B cell (primary cell): ENCODE results near the gene TMEM141. TPM values are rescaled to one million over a fixed set of nuclear protein-coding genes. Genes with fewer than 3 reads are reported as not detected.
A peak's percentile ranks its signal among the peaks of the same experiment; 100 is the strongest.

Experiments
- ATAC-seq: fragments of 200-7000 bp; cut with Tn5 transposase; one replicate; pipeline ENCODE4 v1.10.0; 2021; ENCODE audit warnings: low read depth, mild to moderate bottlenecking, moderate number of reproducible peaks, moderate library complexity
- CTCF ChIA-PET: fragments of 350-600 bp; sonication (Branson Sonifier 250); formaldehyde crosslinking; loops from one replicate; lab custom pipeline; 2021; ENCODE audit warnings: antibody characterized with exemption, inconsistent platforms; lab: Charles Lee
- POLR2A ChIA-PET: fragments of 350-600 bp; sonication (Branson Sonifier 250); formaldehyde crosslinking; loops from one replicate; lab custom pipeline; 2021; ENCODE audit warnings: antibody characterized with exemption; lab: Charles Lee
- DNase-seq: peaks from one replicate; pipeline ENCODE4 v3.0.0; 2013
- H2AFZ ChIP-seq: 2 replicates; pipeline ENCODE4 v1.6.1; 2012; ENCODE audit warnings: mild to moderate bottlenecking, low read depth, low read length; ENCODE audit not compliant: insufficient read depth, poor library complexity, severe bottlenecking
- H3K27ac ChIP-seq, 2 donors: 1 replicate in 1 of 2; 2 replicates in 1 of 2; pipeline ENCODE4 v1.5.1; 2012 to 2013; ENCODE audit warnings: low read length in 2 of 2, mild to moderate bottlenecking in 2 of 2, moderate library complexity in 1 of 2
- H3K27me3 ChIP-seq, 4 experiments: fragments of 200-600 bp in 1 of 4; sonication (generic) in 1 of 4; replicated peaks in 1 of 4; 1 replicate in 2 of 4; 2 replicates in 2 of 4; pipeline versions ENCODE4 v1.6.1 to v1.7.0; 2013 to 2016; ENCODE audit warnings: low read length in 3 of 4, mild to moderate bottlenecking in 2 of 4, mixed read lengths in 1 of 4, moderate library complexity in 1 of 4; ENCODE audit not compliant: insufficient read depth in 4 of 4, control insufficient read depth in 3 of 4; ENCODE audit errors: control extremely low read depth in 1 of 4
- H3K36me3 ChIP-seq, 2 experiments: replicated peaks in 1 of 2; 1 replicate in 1 of 2; 2 replicates in 1 of 2; pipeline versions ENCODE4 v1.6.1 to v1.7.1; 2013; ENCODE audit warnings: low read length in 1 of 2; ENCODE audit not compliant: insufficient read depth in 2 of 2, control insufficient read depth in 1 of 2; ENCODE audit errors: control extremely low read depth in 1 of 2, extremely low read depth in 1 of 2
- H3K4me1 ChIP-seq, 2 donors: fragments of 200-600 bp in 1 of 2; sonication (generic) in 1 of 2; 1 replicate in 1 of 2; 2 replicates in 1 of 2; pipeline versions ENCODE4 v1.5.1 to v1.6.1; 2013 to 2017; ENCODE audit warnings: low read length in 2 of 2; ENCODE audit not compliant: control insufficient read depth in 2 of 2, insufficient read depth in 2 of 2
- H3K4me2 ChIP-seq: replicated peaks from 2 replicates; pipeline ENCODE3; 2012; ENCODE audit warnings: mild to moderate bottlenecking, low read depth, low read length; ENCODE audit not compliant: poor library complexity, severe bottlenecking
- H3K4me3 ChIP-seq, 5 experiments: fragments of 200-600 bp in 1 of 5; sonication (generic) in 1 of 5; 1 replicate in 3 of 5; 2 replicates in 2 of 5; pipeline versions ENCODE4 v1.5.1 to v1.7.0; 2011 to 2016; ENCODE audit warnings: low read length in 4 of 5, mild to moderate bottlenecking in 4 of 5, low read depth in 2 of 5, control low read depth in 1 of 5, moderate library complexity in 1 of 5; ENCODE audit not compliant: insufficient read depth in 1 of 5; ENCODE audit errors: control extremely low read depth in 1 of 5, extremely low read depth in 1 of 5
- H3K79me2 ChIP-seq: fragments of 200-600 bp; sonication (generic); one replicate; pipeline ENCODE4 v1.6.0; 2016; ENCODE audit warnings: low read length; ENCODE audit not compliant: control insufficient read depth, insufficient read depth
- H3K9ac ChIP-seq: fragments of 200-600 bp; sonication (generic); 2 replicates; pipeline ENCODE4 v1.6.1; 2017; ENCODE audit warnings: mild to moderate bottlenecking, low read length, moderate library complexity
- H3K9me3 ChIP-seq, 3 donors: one replicate each; pipeline versions ENCODE4 v1.6.1 to v1.7.1; 2013; ENCODE audit warnings: low read length in 2 of 3; ENCODE audit not compliant: control insufficient read depth in 2 of 3, insufficient read depth in 1 of 3; ENCODE audit errors: control extremely low read depth in 1 of 3
- H4K20me1 ChIP-seq: 2 replicates; pipeline ENCODE4 v1.6.0; 2012; ENCODE audit warnings: mild to moderate bottlenecking, low read length; ENCODE audit not compliant: insufficient read depth, control insufficient read depth, poor library complexity, severe bottlenecking
- H3K27ac Mint-ChIP-seq: one replicate; pipeline ENCODE4 v1.8.0; 2021; ENCODE audit warnings: mixed read lengths
- H3K27me3 Mint-ChIP-seq: one replicate; pipeline ENCODE4 v1.8.0; 2021; ENCODE audit warnings: mixed read lengths
- H3K4me1 Mint-ChIP-seq: one replicate; pipeline ENCODE4 v1.8.0; 2021; ENCODE audit warnings: mixed read lengths
- H3K4me3 Mint-ChIP-seq: one replicate; pipeline ENCODE4 v1.8.0; 2021; ENCODE audit warnings: mixed read lengths
- H3K9me3 Mint-ChIP-seq: one replicate; pipeline ENCODE4 v1.8.0; 2022; ENCODE audit warnings: mixed read lengths; ENCODE audit not compliant: insufficient read depth
- CTCF ChIP-seq: fragments of 200-600 bp; IDR thresholded peaks from one replicate; pipeline ENCODE4 v1.8.0; 2022; ENCODE audit warnings: antibody characterized with exemption, mild to moderate bottlenecking
- EZH2 ChIP-seq: IDR thresholded peaks from 2 replicates; pipeline ENCODE4 v1.6.1; 2012; ENCODE audit warnings: borderline replicate concordance, low read depth, mild to moderate bottlenecking, moderate library complexity, low read length; ENCODE audit not compliant: insufficient read depth, poor library complexity, severe bottlenecking
- WGBS: methylation state at CpG from one replicate; pipeline ENCODE4 v1.1.5; 2013; ENCODE audit warnings: missing lambda C conversion rate; ENCODE audit not compliant: insufficient coverage; 5-methylcytosine and 5-hydroxymethylcytosine counted together
- intact Hi-C: fragments of 100-400 bp; cut with micrococcal nuclease; formaldehyde crosslinking; loops from one replicate; pipeline ENCODE4 v1.10.0; 2022
- polyA plus RNA-seq: library from polyadenylated mRNA; depleted of rRNA; stranded (reverse); fragments of >200 nt; gene quantifications from 2 replicates; pipeline ENCODE4 v1.2.3, GENCODE V29; 2012
- total RNA-seq, 2 donors: library from RNA; stranded (reverse); fragments of 120-200 nt in 1 of 2; gene quantifications; 1 replicate in 1 of 2; 2 replicates in 1 of 2; pipeline versions ENCODE4 v1.2.3 to v1.2.4, GENCODE V29; 2013 to 2022

TMEM141 gene
- total and polyA plus RNA-seq, 2 donors (not counting 1 experiment from before 2014, with no cell fraction given), result 35.7 to 60.8 TPM

GRCh38 chr9:136754059-136754572 lies 37.0 kb upstream of the TMEM141 start:
- DNase-seq (peak; percentile 60), ATAC-seq (no peak)
- Histone ChIP-seq H3K27me3 (no peaks in the 10 kb centered on the region), H3K4me3 (no peak overlapping the region), H3K79me2 (no peaks in the 10 kb centered on the region), H3K4me2 (peak overlapping the region; percentile 60), H3K9me3 (peaks cover 4 to 72% (median 29%) of the 10 kb centered on the region in 3 donors), H3K27ac (peak overlapping the region; percentile 54 to 61), H3K36me3 (no peaks in the 10 kb centered on the region), H2AFZ (no peak overlapping the region), H3K9ac (no peak overlapping the region), H4K20me1 (no peaks in the 10 kb centered on the region), H3K4me1 (peaks cover 55 to 73% of the 10 kb centered on the region in 2 donors)
- POLR2A ChIA-PET, result interaction anchor here (1.6 to 2.7 kb wide), 4 partner anchors 9 to 26 kb away, joined by 6 to 11 read pairs (median 8); partner anchors contain the start of gene LCN10
- TF ChIP-seq CTCF (no peak), EZH2 (no peak)
- Mint-ChIP-seq H3K4me3 (peak overlapping the region; percentile 26), H3K4me1 (peaks cover 59% of the 10 kb centered on the region), H3K9me3 (peaks cover 5% of the 10 kb centered on the region), H3K27me3 (no peaks in the 10 kb centered on the region), H3K27ac (peak overlapping the region; percentile 74)
- WGBS, result 20% methylated on average over 16 of the region's 17 CpGs
- CTCF ChIA-PET, result interaction anchor here (1.2 to 2.6 kb wide), 3 partner anchors 17 to 27 kb away, joined by 3 to 14 read pairs (median 5); no protein-coding TSS in a partner anchor
- intact Hi-C loops, result loop anchor here (10.0 kb wide), 1 partner anchor 209 kb away; the partner anchor contains the start of gene NOTCH1

- CTCF ChIA-PET, result interaction anchor here (0.6 to 2.6 kb wide), 5 partner anchors 13 to 27 kb away, joined by 3 to 14 read pairs (median 3); no protein-coding TSS in a partner anchor
- Histone ChIP-seq H3K9ac (no peak overlapping the region), H3K79me2 (peaks cover 1% of the 10 kb centered on the region), H3K36me3 (no peaks in the 10 kb centered on the region), H3K9me3 (peaks cover 4 to 69% (median 29%) of the 10 kb centered on the region in 3 donors), H3K4me2 (peak overlapping the region; percentile 60), H3K27ac (peak overlapping the region; percentile 38 to 44), H4K20me1 (no peaks in the 10 kb centered on the region), H3K4me3 (no peak overlapping the region), H3K4me1 (peaks cover 55 to 73% of the 10 kb centered on the region in 2 donors), H3K27me3 (no peaks in the 10 kb centered on the region), H2AFZ (no peak overlapping the region)
- Mint-ChIP-seq H3K9me3 (peaks cover 5% of the 10 kb centered on the region), H3K27me3 (no peaks in the 10 kb centered on the region), H3K4me3 (peak overlapping the region; percentile 26), H3K4me1 (peaks cover 54% of the 10 kb centered on the region), H3K27ac (peak overlapping the region; percentile 74)
- peak; percentile 40 for DNase-seq
- 82% methylated on average over 22 of the region's 24 CpGs for WGBS
- POLR2A ChIA-PET, result interaction anchor here (1.6 to 2.7 kb wide), 4 partner anchors 9 to 27 kb away, joined by 6 to 11 read pairs (median 8); partner anchors contain the start of gene LCN10
- intact Hi-C loops, result loop anchor here (10.0 kb wide), 1 partner anchor 210 kb away; the partner anchor contains the start of gene NOTCH1
- no peak for TF ChIP-seq CTCF
- TF ChIP-seq EZH2, result no peak
- no peak for ATAC-seq
Observed at GRCh38 chr9:136754626-136755301, 36.4 kb upstream of the TMEM141 start.
